ENCODE measurements around the gene HEXIM1. TPM values are rescaled to one million over a fixed set of nuclear protein-coding genes. Genes with fewer than 3 reads are reported as not detected.

The HEXIM1 gene
- total RNA-seq, 1 experiment from 2014 or later = 59.1 TPM

GRCh38 chr17:45170280-45170930 lies 22.1 kb downstream of the HEXIM1 start:
- CTCF ChIA-PET = no interaction called here
- Histone ChIP-seq H3K27me3 (ENCODE audit: control insufficient read depth, insufficient read depth, low read length) (no peaks in the 10 kb centered on the region), H3K4me1 (ENCODE audit: control insufficient read depth, insufficient read depth, low read length) (peaks cover 33% of the 10 kb centered on the region), H3K9me3 (ENCODE audit: control insufficient read depth, insufficient read depth, low read depth, low read length) (no peaks in the 10 kb centered on the region), H3K36me3 (ENCODE audit: control insufficient read depth, insufficient read depth, low read length) (no peaks in the 10 kb centered on the region), H3K4me3 (ENCODE audit: low read depth in 2 of 2, low read length in 2 of 2) (no peak overlapping the region), H3K27ac (ENCODE audit: low read length) (peak overlapping the region; percentile 99)
- TF ChIP-seq POLR2AphosphoS5 (IDR thresholded peaks at IDR 0.05; ENCODE audit: low read depth, low read length) (no peak), TCF7L2 (IDR thresholded peaks at IDR 0.05; ENCODE audit: low read depth, low read length) (no peak), SIN3A (IDR thresholded peaks at IDR 0.05; ENCODE audit: borderline replicate concordance, insufficient read depth, low read depth, low read length) (no peak), CTCF (IDR thresholded peaks at IDR 0.05) (no peak), REST (IDR thresholded peaks at IDR 0.05; ENCODE audit: insufficient read depth in 1 of 2, low read depth in 2 of 2, low read length in 1 of 2) (no peak)
- in situ Hi-C loops (cut with HindIII; ENCODE audit: low pct_unique_long_range_greater_than_20kb, low sequenced_read_pairs) (no loop called here), intact Hi-C loops (cut with micrococcal nuclease; ENCODE audit: unreplicated experiment) (no loop called here)
- DNase-seq (ENCODE audit: low read depth, low spot score) (no peak), ATAC-seq (no peak)
- BruUV-seq (replicated peaks) = no TSS peak
- POLR2A ChIA-PET = no interaction called here

GRCh38 chr17:45170931-45171337 lies 22.7 kb downstream of the HEXIM1 start:
- POLR2A ChIA-PET = no interaction called here
- BruUV-seq (replicated peaks) = no TSS peak
- no peak for TF ChIP-seq SIN3A (IDR thresholded peaks at IDR 0.05; ENCODE audit: borderline replicate concordance, insufficient read depth, low read depth, low read length)
- no peak for TF ChIP-seq POLR2AphosphoS5 (IDR thresholded peaks at IDR 0.05; ENCODE audit: low read depth, low read length)
- TF ChIP-seq TCF7L2 (IDR thresholded peaks at IDR 0.05; ENCODE audit: low read depth, low read length) = no peak
- TF ChIP-seq REST (IDR thresholded peaks at IDR 0.05; ENCODE audit: insufficient read depth in 1 of 2, low read depth in 2 of 2, low read length in 1 of 2) = no peak
- TF ChIP-seq CTCF (IDR thresholded peaks at IDR 0.05) = no peak
- Histone ChIP-seq H3K4me1 (ENCODE audit: control insufficient read depth, insufficient read depth, low read length) (peaks cover 37% of the 10 kb centered on the region), H3K36me3 (ENCODE audit: control insufficient read depth, insufficient read depth, low read length) (no peaks in the 10 kb centered on the region), H3K4me3 (ENCODE audit: low read depth in 2 of 2, low read length in 2 of 2) (no peak overlapping the region), H3K9me3 (ENCODE audit: control insufficient read depth, insufficient read depth, low read depth, low read length) (no peaks in the 10 kb centered on the region), H3K27me3 (ENCODE audit: control insufficient read depth, insufficient read depth, low read length) (no peaks in the 10 kb centered on the region), H3K27ac (ENCODE audit: low read length) (peak overlapping the region; percentile 99)
- intact Hi-C loops (cut with micrococcal nuclease; ENCODE audit: unreplicated experiment) (no loop called here), in situ Hi-C loops (cut with HindIII; ENCODE audit: low pct_unique_long_range_greater_than_20kb, low sequenced_read_pairs) (no loop called here)
- ATAC-seq (no peak), DNase-seq (ENCODE audit: low read depth, low spot score) (no peak)
- CTCF ChIA-PET = interaction anchor here (0.7 kb wide), 1 partner anchor 22 kb away, joined by 3 read pairs; no protein-coding TSS in a partner anchor

Measured in Panc1 (cell line).